GM18505 (cell line): ENCODE measurements around the gene MT4.

ENCODE experiments used
- ATAC-seq: cut with Tn5 transposase; IDR thresholded peaks from one replicate; pipeline ENCODE4 v1.9.1; 2021; ENCODE audit not compliant: unreplicated experiment
- POLR2A ChIP-seq: IDR thresholded peaks from 4 replicates; pipeline ENCODE4 v1.6.1; 2011; ENCODE audit warnings: borderline replicate concordance; ENCODE audit not compliant: insufficient read depth, insufficient read length; ENCODE audit errors: extremely low read depth

Gene MT4

GRCh38 chr16:56564793-56565477, at the start of gene MT4:
Gene MT4, plus strand, starts transcription at chr16:56565073. Its CDS starts 56 bp downstream, at chr16:56565129.
- no peak for TF ChIP-seq POLR2A
- ATAC-seq, result no peak

- no peak for TF ChIP-seq POLR2A
- no peak for ATAC-seq
These were observed 49.2 kb upstream of the MT4 start for GRCh38 chr16:56515665-56516064.

GRCh38 chr16:56517206-56517605, 47.7 kb upstream of the MT4 start:
- no peak for TF ChIP-seq POLR2A
- no peak for ATAC-seq

GRCh38 chr16:56518425-56518824, 46.4 kb upstream of the MT4 start:
- ATAC-seq, result no peak
- no peak for TF ChIP-seq POLR2A

- ATAC-seq, result peak; percentile 91
- TF ChIP-seq POLR2A, result peak; percentile 94
These were observed 45.2 kb upstream of the MT4 start, which contains the start of gene BBS2 for GRCh38 chr16:56519459-56520250. Gene BBS2, minus strand, starts transcription at chr16:56520024. Its CDS starts 162 bp downstream, at chr16:56519862.

GRCh38 chr16:56520251-56520577, 44.7 kb upstream of the MT4 start:
- no peak for TF ChIP-seq POLR2A
- ATAC-seq, result no peak

GRCh38 chr16:56525236-56525635, 39.6 kb upstream of the MT4 start:
- TF ChIP-seq POLR2A, result no peak
- ATAC-seq, result no peak

GRCh38 chr16:56530872-56531271, 34.0 kb upstream of the MT4 start:
- ATAC-seq, result no peak
- no peak for TF ChIP-seq POLR2A

GRCh38 chr16:56532714-56533113, 32.2 kb upstream of the MT4 start:
- TF ChIP-seq POLR2A, result no peak
- ATAC-seq, result no peak

- no peak for ATAC-seq
- TF ChIP-seq POLR2A, result no peak
These were observed 30.0 kb upstream of the MT4 start for GRCh38 chr16:56534847-56535383.

GRCh38 chr16:56538331-56538730, 26.5 kb upstream of the MT4 start:
- no peak for ATAC-seq
- TF ChIP-seq POLR2A, result no peak

- TF ChIP-seq POLR2A, result no peak
- no peak for ATAC-seq
These were observed 25.2 kb upstream of the MT4 start for GRCh38 chr16:56539656-56540055.

GRCh38 chr16:56542039-56542438, 22.8 kb upstream of the MT4 start:
- no peak for TF ChIP-seq POLR2A
- no peak for ATAC-seq
